Type B pancreatic cell (in vitro differentiated cells): ENCODE data around the gene THRB. TPM values are rescaled to one million over a fixed set of nuclear protein-coding genes. Genes with fewer than 3 reads are reported as not detected.
A peak's percentile ranks its signal among the peaks of the same experiment; 100 is the strongest.

Experiments used
- DNase-seq: peaks from one replicate; pipeline ENCODE4 v3.0.0; 2021; ENCODE audit warnings: mixed read lengths; ENCODE audit not compliant: unreplicated experiment; ENCODE audit errors: extremely low spot score
- H3K27ac Mint-ChIP-seq: 2 replicates; pipeline ENCODE4 v1.8.0; 2021; ENCODE audit warnings: mild to moderate bottlenecking, mixed read lengths
- H3K27me3 Mint-ChIP-seq: 2 replicates; pipeline ENCODE4 v1.8.0; 2021; ENCODE audit warnings: mixed read lengths
- H3K36me3 Mint-ChIP-seq: 2 replicates; pipeline ENCODE4 v1.8.0; 2021; ENCODE audit warnings: mixed read lengths
- H3K4me1 Mint-ChIP-seq: one replicate; pipeline ENCODE4 v1.8.0; 2021; ENCODE audit warnings: mixed read lengths; ENCODE audit not compliant: unreplicated experiment
- H3K4me3 Mint-ChIP-seq: 2 replicates; pipeline ENCODE4 v1.8.0; 2021; ENCODE audit warnings: mild to moderate bottlenecking, mixed read lengths
- H3K9me3 Mint-ChIP-seq: 2 replicates; pipeline ENCODE4 v1.8.0; 2021; ENCODE audit warnings: mixed read lengths
- CTCF ChIP-seq: fragments of 200-600 bp; sonication (generic); conservative IDR thresholded peaks from 2 replicates; pipeline ENCODE4 v1.5.0; 2021; ENCODE audit warnings: antibody characterized with exemption, mild to moderate bottlenecking
- total RNA-seq: library from RNA; stranded (reverse); gene quantifications from 2 replicates; pipeline ENCODE4 v1.2.1, GENCODE V29; 2021; ENCODE audit warnings: low replicate concordance

Gene THRB
- total RNA-seq, 1 donor from 2014 or later, result 15.6 TPM

DNA sequence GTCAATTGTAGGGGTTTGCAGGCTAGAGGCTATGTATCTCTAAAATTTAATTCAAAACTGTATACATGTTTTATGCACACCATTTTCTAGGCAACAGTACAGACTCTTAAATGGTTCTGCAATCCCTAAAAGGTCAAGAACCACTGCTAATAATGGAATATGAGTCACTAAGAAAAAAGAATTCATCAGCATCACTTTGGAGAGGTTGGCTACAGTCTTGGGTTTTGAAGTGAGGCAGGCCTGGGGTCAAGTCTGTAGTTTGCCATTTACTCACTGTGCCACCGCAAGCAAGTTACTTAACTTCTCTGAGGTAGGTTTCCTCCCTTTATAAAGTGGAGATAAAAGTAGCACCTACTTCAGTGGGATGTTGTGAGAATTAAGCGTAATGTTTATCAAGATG is 33.7 kb downstream of the THRB start:
- Mint-ChIP-seq H3K36me3 (peaks cover 4% of the 10 kb centered on the region), H3K4me3 (no peak overlapping the region), H3K4me1 (peaks cover 4% of the 10 kb centered on the region), H3K27ac (no peak overlapping the region), H3K9me3 (peaks cover 9% of the 10 kb centered on the region), H3K27me3 (no peaks in the 10 kb centered on the region)
- no peak for TF ChIP-seq CTCF
- no peak for DNase-seq

DNA sequence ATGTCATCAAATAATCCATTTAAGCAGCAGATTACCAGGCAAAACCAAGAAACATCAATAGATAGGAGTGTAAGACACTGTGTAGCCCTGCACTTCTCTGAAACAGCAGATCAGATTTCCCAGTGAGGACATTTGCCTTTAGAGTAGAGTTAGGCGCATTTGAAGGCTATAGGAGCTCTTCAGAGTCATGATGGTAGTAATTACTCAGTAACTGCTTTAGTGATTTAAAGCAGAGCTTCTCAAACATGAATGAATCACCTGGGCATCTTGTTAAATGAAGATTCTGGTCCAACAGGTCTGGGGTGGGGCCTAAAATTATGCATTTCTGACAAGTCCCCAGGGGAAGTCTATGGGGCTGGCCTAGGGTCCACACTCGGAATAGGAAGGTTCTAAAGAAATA is 36.9 kb downstream of the THRB start:
- Mint-ChIP-seq H3K4me3 (peak overlapping the region; percentile 7), H3K27me3 (no peaks in the 10 kb centered on the region), H3K4me1 (peaks cover 4% of the 10 kb centered on the region), H3K27ac (peak overlapping the region; percentile 90), H3K36me3 (peaks cover 9% of the 10 kb centered on the region), H3K9me3 (peaks cover 4% of the 10 kb centered on the region)
- TF ChIP-seq CTCF, result no peak
- no peak for DNase-seq

GRCh38 chr3:24454856-24455255 is 39.8 kb downstream of the THRB start:
- Mint-ChIP-seq H3K4me1 (peaks cover 4% of the 10 kb centered on the region), H3K36me3 (peaks cover 9% of the 10 kb centered on the region), H3K27me3 (no peaks in the 10 kb centered on the region), H3K4me3 (no peak overlapping the region), H3K9me3 (peaks cover 4% of the 10 kb centered on the region), H3K27ac (no peak overlapping the region)
- DNase-seq, result no peak
- no peak for TF ChIP-seq CTCF

DNA sequence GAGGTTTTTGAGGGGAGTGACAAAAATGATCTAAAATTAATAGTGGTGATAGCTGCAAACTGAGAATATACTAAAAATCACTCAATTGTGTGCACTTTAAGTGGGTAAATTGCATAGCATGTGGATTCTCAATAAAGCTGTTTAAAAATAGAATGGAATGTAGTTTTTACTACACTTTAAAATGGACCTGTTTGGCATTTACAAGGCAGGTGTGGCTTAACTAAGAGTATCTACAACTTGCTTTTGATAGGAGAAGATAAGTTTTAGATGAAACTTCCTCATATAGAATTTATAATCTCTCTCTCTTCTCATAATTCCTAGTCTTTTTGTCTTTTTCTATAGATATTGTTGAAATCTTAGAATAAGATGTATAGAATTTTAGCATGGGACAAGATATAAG is 40.3 kb downstream of the THRB start:
- DNase-seq, result no peak
- H3K4me3 Mint-ChIP-seq, result no peak overlapping the region
- peaks cover 4% of the 10 kb centered on the region for H3K9me3 Mint-ChIP-seq
- H3K4me1 Mint-ChIP-seq, result peaks cover 7% of the 10 kb centered on the region
- TF ChIP-seq CTCF, result no peak
- H3K36me3 Mint-ChIP-seq, result peaks cover 9% of the 10 kb centered on the region
- H3K27me3 Mint-ChIP-seq, result no peaks in the 10 kb centered on the region
- H3K27ac Mint-ChIP-seq, result no peak overlapping the region

DNA sequence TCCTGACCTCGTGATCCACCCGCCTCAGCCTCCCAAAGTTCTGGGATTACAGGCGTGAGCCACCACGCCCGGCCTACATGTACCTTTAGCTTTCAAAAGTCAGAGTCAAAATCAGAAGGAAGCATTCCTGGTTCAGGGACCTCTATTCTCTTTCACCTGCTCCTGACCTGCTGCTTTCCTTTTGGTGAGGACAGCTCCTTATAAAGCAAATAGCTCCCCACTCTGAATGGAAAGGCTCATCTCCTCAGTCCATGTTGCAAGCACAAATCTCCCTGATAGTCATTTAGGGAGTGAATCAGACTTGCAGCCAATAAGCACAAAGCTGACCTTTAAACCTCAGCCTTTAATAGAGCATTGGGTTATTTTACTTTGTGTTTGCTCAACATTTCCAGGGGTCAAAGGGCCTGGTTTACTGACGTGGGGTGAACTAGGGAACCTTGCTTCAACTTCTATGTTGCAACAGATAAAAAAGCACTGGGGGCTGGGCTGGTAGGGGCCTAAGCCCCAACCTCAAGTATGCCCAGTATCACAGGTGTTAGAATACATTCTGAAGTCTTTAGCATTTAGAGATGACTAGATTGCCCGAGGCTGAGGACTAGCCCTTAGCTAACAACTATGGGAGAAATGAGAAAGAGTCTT is 43.1 kb downstream of the THRB start:
- no peak for DNase-seq
- H3K27ac Mint-ChIP-seq, result peak overlapping the region; percentile 60
- no peak overlapping the region for H3K4me3 Mint-ChIP-seq
- peaks cover 6% of the 10 kb centered on the region for H3K36me3 Mint-ChIP-seq
- peaks cover 5% of the 10 kb centered on the region for H3K4me1 Mint-ChIP-seq
- TF ChIP-seq CTCF, result no peak
- H3K9me3 Mint-ChIP-seq, result no peaks in the 10 kb centered on the region
- no peaks in the 10 kb centered on the region for H3K27me3 Mint-ChIP-seq
